ENCODE measurements around the gene SETD9. TPM values are rescaled to one million over a fixed set of nuclear protein-coding genes. Genes with fewer than 3 reads are reported as not detected.

The SETD9 gene
- total and polyA plus RNA-seq, 9 of the 15 experiments (the other 6 are each of a cell fraction or from before 2014, with no cell fraction given) = 10.8 to 32.6 (median 19.8) TPM

- TF ChIP-seq TAF7 (tag; IDR thresholded peaks at IDR 0.05) = peak; percentile 60; the same call in 1 of the 2 replicates
- no peak for TF ChIP-seq GATAD2B (IDR thresholded peaks at IDR 0.05; ENCODE audit: borderline replicate concordance)
- TF ChIP-seq MGA (IDR thresholded peaks at IDR 0.05) = peak; percentile 62
- TF ChIP-seq CREB1 (IDR thresholded peaks at IDR 0.05) = no peak; the same call in 1 of the 2 replicates
- peak; percentile 43 for TF ChIP-seq CREB1 (CRISPR knock-in tag; IDR thresholded peaks at IDR 0.05)
- TF ChIP-seq ZBTB11 (CRISPR knock-in tag; IDR thresholded peaks at IDR 0.05) = peak in 1 of 3 experiments; percentile 67; a peak in 2 of 6 replicates
- TF ChIP-seq ZFP36 (IDR thresholded peaks at IDR 0.05; ENCODE audit: low read depth, low read length, partially characterized antibody) = no peak
- TF ChIP-seq CREB3 (tag; conservative IDR thresholded peaks at IDR 0.05; ENCODE audit: low read depth) = peak; percentile 45; the same call in 1 of the 2 replicates
- no peak for TF ChIP-seq EP300 (IDR thresholded peaks at IDR 0.05; ENCODE audit: low read length)
- TF ChIP-seq RNF2 (IDR thresholded peaks at IDR 0.05) = peak; percentile 53; the same call in 1 of the 2 replicates
These were observed 992 bp downstream of the SETD9 start (continued) for GRCh38 chr5:56910210-56910965.

Data from K562 (cell line).